Endothelial cell of umbilical vein (primary cell): ENCODE data around the gene KRT79. TPM values are rescaled to one million over a fixed set of nuclear protein-coding genes. Genes with fewer than 3 reads are reported as not detected.

ENCODE experiments used
- BruUV-seq: library from RNA; stranded (reverse); fragments of 400-500 nt; replicated peaks from 2 replicates; lab custom pipeline; 2021; lab: Mats Ljungman, UMichigan
- CTCF ChIA-PET: fragments of 300-600, 350-600 bp; sonication (Branson Sonifier 250); formaldehyde crosslinking; loops from one replicate; lab custom pipeline; 2021; ENCODE audit warnings: antibody characterized with exemption, inconsistent platforms; lab: Charles Lee
- POLR2A ChIA-PET: fragments of 300-600, 350-600 bp; sonication (Branson Sonifier 250); formaldehyde crosslinking; loops from one replicate; lab custom pipeline; 2021; ENCODE audit warnings: antibody characterized with exemption, inconsistent platforms; lab: Charles Lee
- DNase-seq: peaks from one replicate; pipeline ENCODE4 v3.0.0-alpha.2; 2011; ENCODE audit warnings: low read depth, low spot score
- FAIRE-seq: peaks from 2 replicates; lab custom pipeline; 2011; peaks lifted over from hg19 to GRCh38; lab: Jason Lieb, UNC
- H2AFZ ChIP-seq: 2 replicates; pipeline ENCODE4 v1.6.0; 2012; ENCODE audit warnings: low read depth, low read length, control low read depth, inconsistent platforms
- H3K27ac ChIP-seq: 2 replicates; pipeline ENCODE4 v1.5.1; 2011; ENCODE audit warnings: low read depth, mild to moderate bottlenecking, control low read depth, low read length, moderate library complexity; ENCODE audit not compliant: insufficient read depth
- H3K27me3 ChIP-seq, 2 experiments: 2 replicates each; pipeline versions ENCODE4 v1.6.0 to v1.6.1; 2011; ENCODE audit warnings: low read length in 2 of 2, mixed read lengths in 1 of 2; ENCODE audit not compliant: control insufficient read depth in 2 of 2, insufficient read depth in 2 of 2
- H3K36me3 ChIP-seq, 2 experiments: 2 replicates in 1 of 2; 3 replicates in 1 of 2; pipeline ENCODE4 v1.5.1; 2011; ENCODE audit warnings: low read length in 2 of 2, mild to moderate bottlenecking in 1 of 2, moderate library complexity in 1 of 2; ENCODE audit not compliant: control insufficient read depth in 2 of 2, insufficient read depth in 2 of 2; ENCODE audit errors: extremely low read depth in 1 of 2
- H3K4me1 ChIP-seq: 3 replicates; pipeline ENCODE4 v1.5.1; 2011; ENCODE audit warnings: mild to moderate bottlenecking, low read length; ENCODE audit not compliant: control insufficient read depth, insufficient read depth; ENCODE audit errors: extremely low read depth
- H3K4me2 ChIP-seq: 2 replicates; pipeline ENCODE4 v1.6.1; 2011; ENCODE audit warnings: low read length, control low read depth, mixed read lengths; ENCODE audit not compliant: insufficient read depth
- H3K4me3 ChIP-seq, 3 experiments: fragments of 200-600 bp in 1 of 3; sonication (generic), shearing (Covaris generic) in 1 of 3; replicated peaks in 1 of 3; 2 replicates each; pipeline ENCODE4 v1.5.1; 2011 to 2016; ENCODE audit warnings: control low read depth in 3 of 3, low read length in 3 of 3, mild to moderate bottlenecking in 2 of 3, inconsistent platforms in 1 of 3, low read depth in 1 of 3, moderate library complexity in 1 of 3; ENCODE audit not compliant: insufficient read depth in 1 of 3
- H3K79me2 ChIP-seq: 2 replicates; pipeline ENCODE4 v1.6.0; 2012; ENCODE audit warnings: low read length, inconsistent platforms; ENCODE audit not compliant: control insufficient read depth, insufficient read depth
- H3K9ac ChIP-seq: replicated peaks from 2 replicates; pipeline ENCODE3; 2011; ENCODE audit warnings: low read length, control low read depth; ENCODE audit not compliant: insufficient read depth; ENCODE audit errors: extremely low read depth
- H3K9me1 ChIP-seq: replicated peaks from 3 replicates; pipeline ENCODE4 v1.6.0; 2011; ENCODE audit warnings: mild to moderate bottlenecking, low read length; ENCODE audit not compliant: control insufficient read depth, insufficient read depth; ENCODE audit errors: extremely low read depth
- H3K9me3 ChIP-seq: replicated peaks from 2 replicates; pipeline ENCODE4 v1.5.1; 2012; ENCODE audit warnings: low read length, inconsistent platforms; ENCODE audit not compliant: control insufficient read depth, insufficient read depth
- H4K20me1 ChIP-seq: replicated peaks from 2 replicates; pipeline ENCODE3; 2011; ENCODE audit warnings: mild to moderate bottlenecking, low read length; ENCODE audit not compliant: control insufficient read depth, insufficient read depth; ENCODE audit errors: extremely low read depth
- CTCF ChIP-seq, 2 donors: IDR thresholded peaks; 1 replicate in 1 of 2; 2 replicates in 1 of 2; pipeline ENCODE4 v1.5.1; 2011; ENCODE audit warnings: low read length in 2 of 2, mild to moderate bottlenecking in 2 of 2, moderate library complexity in 2 of 2, control low read depth in 1 of 2, inconsistent platforms in 1 of 2, low read depth in 1 of 2; ENCODE audit not compliant: insufficient read depth in 1 of 2; ENCODE audit errors: extremely low read depth in 1 of 2
- EZH2 ChIP-seq: IDR thresholded peaks from 2 replicates; pipeline ENCODE4 v1.6.1; 2012; ENCODE audit warnings: borderline replicate concordance, low read depth, mild to moderate bottlenecking, moderate library complexity, low read length, inconsistent platforms; ENCODE audit not compliant: severe bottlenecking
- FOS ChIP-seq: IDR thresholded peaks from 2 replicates; pipeline ENCODE4 v1.6.1; 2011; ENCODE audit warnings: mild to moderate bottlenecking, low read length, moderate library complexity, borderline replicate concordance; ENCODE audit not compliant: insufficient read depth
- GATA2 ChIP-seq: IDR thresholded peaks from 2 replicates; pipeline ENCODE4 v1.7.0; 2011; ENCODE audit warnings: low read depth, mild to moderate bottlenecking, moderate library complexity, mixed read lengths, low read length; ENCODE audit not compliant: insufficient read length, insufficient read depth
- JUN ChIP-seq: IDR thresholded peaks from 2 replicates; pipeline ENCODE4 v1.6.1; 2011; ENCODE audit warnings: borderline replicate concordance, low read depth; ENCODE audit not compliant: insufficient read length, insufficient read depth
- MYC ChIP-seq: IDR thresholded peaks from one replicate; pipeline ENCODE4 v1.6.1; 2011; ENCODE audit warnings: mild to moderate bottlenecking, low read depth, low read length
- POLR2A ChIP-seq: IDR thresholded peaks from 2 replicates; pipeline ENCODE4 v1.6.1; 2012; ENCODE audit warnings: low read depth, mild to moderate bottlenecking, control low read depth, low read length
- POLR2AphosphoS5 ChIP-seq: IDR thresholded peaks from 2 replicates; pipeline ENCODE4 v1.6.1; 2012; ENCODE audit warnings: low read depth, mild to moderate bottlenecking, control low read depth, low read length, moderate library complexity; ENCODE audit not compliant: insufficient read depth
- dilution Hi-C: fragments of 300-500 bp; cut with MboI; formaldehyde crosslinking; loops from one replicate; pipeline ENCODE4 v1.15.0; 2019; ENCODE audit warnings: low sequenced_read_pairs; ENCODE audit not compliant: extremely low pct_ligation_motif_present
- intact Hi-C: fragments of 100-400 bp; cut with micrococcal nuclease; formaldehyde crosslinking; loops from one replicate; pipeline ENCODE4 v1.10.0; 2022
- polyA plus RNA-seq, 4 experiments: library from polyadenylated mRNA; depleted of rRNA in 3 of 4; stranded (reverse) in 3 of 4; unstranded in 1 of 4; fragments of >200 nt; gene quantifications; 2 replicates each; pipeline versions ENCODE4 v1.2.1 to v1.2.3, GENCODE V29; 2011 to 2012; ENCODE audit warnings: missing spikeins in 1 of 4
- total RNA-seq: library from RNA; stranded (reverse); gene quantifications from 2 replicates; pipeline ENCODE4 v1.2.3, GENCODE V29; 2021

The KRT79 gene
- total and polyA plus RNA-seq, 2 donors (not counting 3 experiments of a cell fraction or from before 2014, with no cell fraction given) = not detected

- dilution Hi-C loops = no loop called here
- H2AFZ ChIP-seq = no peak overlapping the region
- intact Hi-C loops = no loop called here
- no peak overlapping the region for H3K4me3 ChIP-seq
- CTCF ChIA-PET = no interaction called here
- H3K9ac ChIP-seq = no peak overlapping the region
- H4K20me1 ChIP-seq = no peaks in the 10 kb centered on the region
- no peak for DNase-seq
- H3K36me3 ChIP-seq = no peaks in the 10 kb centered on the region
- peaks cover 5% of the 10 kb centered on the region in 2 experiments for H3K27me3 ChIP-seq
- H3K4me1 ChIP-seq = no peaks in the 10 kb centered on the region
- no peak for FAIRE-seq
- H3K9me1 ChIP-seq = no peaks in the 10 kb centered on the region
- no peak overlapping the region for H3K4me2 ChIP-seq
- no peak overlapping the region for H3K27ac ChIP-seq
- H3K9me3 ChIP-seq = no peaks in the 10 kb centered on the region
- no peaks in the 10 kb centered on the region for H3K79me2 ChIP-seq
- POLR2A ChIA-PET = interaction anchor here (0.7 kb wide), 1 partner anchor 102 kb away, joined by 4 read pairs; no protein-coding TSS in a partner anchor
- BruUV-seq = no TSS peak
- TF ChIP-seq POLR2A (no peak), CTCF (IDR thresholded peaks at IDR 0.05; ENCODE audit: extremely low read depth in 1 of 2, insufficient read depth in 1 of 2, low read depth in 1 of 2, low read length in 2 of 2) (no peak), POLR2AphosphoS5 (no peak), GATA2 (no peak), MYC (no peak), EZH2 (no peak), JUN (no peak), FOS (no peak)
Observed at GRCh38 chr12:52851787-52852186, 17.7 kb upstream of the KRT79 start.
